Adipocyte (in vitro differentiated cells): ENCODE results near the gene MED27.
A peak's percentile ranks its signal among the peaks of the same experiment; 100 is the strongest.

Source experiments
- DNase-seq: peaks from one replicate; pipeline ENCODE4 v3.0.0-alpha.2; 2015; ENCODE audit warnings: low read depth
- H3K27me3 ChIP-seq: replicated peaks from 2 replicates; pipeline ENCODE4 v1.7.0; 2013; ENCODE audit warnings: mild to moderate bottlenecking, low read length, moderate library complexity; ENCODE audit not compliant: control insufficient read depth, insufficient read depth
- H3K36me3 ChIP-seq: 2 replicates; pipeline ENCODE4 v1.7.0; 2013; ENCODE audit warnings: low read length, mild to moderate bottlenecking, moderate library complexity; ENCODE audit not compliant: control insufficient read depth, insufficient read depth, severe bottlenecking
- H3K4me1 ChIP-seq: 2 replicates; pipeline ENCODE4 v1.7.0; 2013; ENCODE audit warnings: mild to moderate bottlenecking, low read length, moderate library complexity; ENCODE audit not compliant: control insufficient read depth, insufficient read depth
- H3K4me3 ChIP-seq: 2 replicates; pipeline ENCODE4 v1.7.0; 2013; ENCODE audit warnings: mild to moderate bottlenecking, low read length, moderate library complexity
- H3K9ac ChIP-seq: 2 replicates; pipeline ENCODE4 v1.7.0; 2013; ENCODE audit warnings: mild to moderate bottlenecking, low read length, moderate library complexity
- H3K9me3 ChIP-seq: 2 replicates; pipeline ENCODE4 v1.7.0; 2013; ENCODE audit warnings: mild to moderate bottlenecking, low read length, moderate library complexity; ENCODE audit not compliant: control insufficient read depth

MED27 gene

DNA sequence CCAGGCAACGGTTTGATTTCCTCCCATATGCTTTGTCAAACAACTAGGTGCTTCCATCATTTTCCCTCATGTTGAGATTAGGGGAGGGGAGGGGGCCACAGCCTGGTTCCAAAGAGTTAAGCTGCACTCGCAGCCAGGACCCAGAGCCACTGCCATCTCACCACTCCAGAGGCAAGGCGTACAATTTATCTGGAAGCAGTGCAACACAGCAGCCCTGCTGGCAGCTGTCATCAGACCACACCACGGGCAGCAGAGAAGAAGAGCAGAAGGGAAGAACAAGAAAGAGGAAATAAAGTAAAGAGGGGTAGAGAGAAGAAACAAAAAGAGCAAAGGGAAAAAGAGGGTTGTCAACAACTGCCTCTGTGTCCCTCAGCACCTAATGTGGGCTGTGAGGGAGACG is 38.9 kb downstream of the MED27 start:
- no peak for DNase-seq
- no peak overlapping the region for H3K9ac ChIP-seq
- no peak overlapping the region for H3K4me3 ChIP-seq
- peaks cover 14% of the 10 kb centered on the region for H3K4me1 ChIP-seq
- no peaks in the 10 kb centered on the region for H3K27me3 ChIP-seq
- H3K36me3 ChIP-seq, result no peaks in the 10 kb centered on the region
- H3K9me3 ChIP-seq, result no peaks in the 10 kb centered on the region

DNA sequence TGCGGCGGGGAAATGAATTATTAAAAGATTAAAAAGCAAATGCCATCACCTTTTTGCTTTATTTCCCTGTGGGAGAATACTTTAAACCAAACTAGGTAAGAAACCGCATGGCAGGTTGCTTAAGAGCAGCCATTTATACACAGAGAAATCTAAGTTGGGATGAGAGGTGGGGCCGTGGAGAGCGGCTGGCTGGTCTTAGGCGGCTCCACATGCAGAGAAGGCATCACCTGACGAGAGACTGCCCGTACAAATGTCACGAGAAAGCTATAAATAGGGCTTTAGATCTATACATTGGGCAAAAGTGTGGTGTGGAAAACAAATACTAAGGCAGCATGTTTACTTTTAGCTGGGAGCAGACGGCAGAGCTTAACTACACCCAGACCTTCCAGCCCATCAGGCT is 39.4 kb downstream of the MED27 start:
- Histone ChIP-seq H3K9ac (no peak overlapping the region), H3K36me3 (no peaks in the 10 kb centered on the region), H3K27me3 (no peaks in the 10 kb centered on the region), H3K9me3 (no peaks in the 10 kb centered on the region), H3K4me1 (peaks cover 14% of the 10 kb centered on the region), H3K4me3 (no peak overlapping the region)
- no peak for DNase-seq

DNA sequence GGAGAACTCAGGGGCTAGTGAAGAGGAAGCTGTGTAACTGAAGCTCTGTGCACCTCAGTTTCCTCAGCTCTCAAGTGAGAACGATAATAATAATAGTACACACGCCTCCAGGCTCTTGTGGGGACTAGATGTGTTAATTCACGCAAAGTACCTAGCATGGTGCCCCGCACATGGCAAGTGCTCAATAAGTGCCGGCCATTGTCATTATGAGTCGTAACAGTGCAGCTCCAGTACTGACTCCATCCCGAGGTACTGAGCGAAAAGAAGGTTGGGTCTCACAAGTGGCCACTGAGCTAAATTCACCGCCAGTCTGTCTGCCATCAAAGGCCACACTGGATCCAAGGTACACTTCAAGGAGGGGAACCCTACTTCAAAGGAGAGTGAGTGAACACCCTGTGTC is 40.4 kb downstream of the MED27 start:
- DNase-seq, result no peak

DNA sequence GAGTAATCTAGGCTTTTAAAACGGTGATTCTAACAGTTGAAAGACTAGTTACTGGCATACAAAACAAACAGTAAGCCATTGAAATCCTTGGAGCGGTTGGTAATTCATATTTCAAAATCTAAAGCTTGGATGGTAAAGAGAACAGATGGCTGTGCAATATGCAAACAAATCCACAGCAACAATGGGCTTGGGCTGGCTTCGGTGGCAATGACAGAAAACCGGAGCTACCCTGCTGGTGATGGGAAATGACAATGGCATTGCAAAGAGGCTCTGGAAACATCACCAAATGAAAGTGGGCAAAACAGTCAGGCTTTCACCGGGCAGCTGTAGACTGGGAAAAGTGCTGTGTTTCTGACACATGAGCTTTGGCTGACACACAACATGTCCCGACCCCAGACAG is 42.2 kb downstream of the MED27 start:
- H3K27me3 ChIP-seq, result no peaks in the 10 kb centered on the region
- no peaks in the 10 kb centered on the region for H3K36me3 ChIP-seq
- peaks cover 8% of the 10 kb centered on the region for H3K4me1 ChIP-seq
- DNase-seq, result no peak
- no peak overlapping the region for H3K9ac ChIP-seq
- H3K9me3 ChIP-seq, result no peaks in the 10 kb centered on the region
- no peak overlapping the region for H3K4me3 ChIP-seq

More for the DNA sequence above, 40.4 kb downstream of the MED27 start:
- H3K4me3 ChIP-seq, result no peak overlapping the region
- no peak overlapping the region for H3K9ac ChIP-seq
- no peaks in the 10 kb centered on the region for H3K27me3 ChIP-seq
- H3K9me3 ChIP-seq, result no peaks in the 10 kb centered on the region
- H3K4me1 ChIP-seq, result peaks cover 14% of the 10 kb centered on the region
- no peaks in the 10 kb centered on the region for H3K36me3 ChIP-seq

DNA sequence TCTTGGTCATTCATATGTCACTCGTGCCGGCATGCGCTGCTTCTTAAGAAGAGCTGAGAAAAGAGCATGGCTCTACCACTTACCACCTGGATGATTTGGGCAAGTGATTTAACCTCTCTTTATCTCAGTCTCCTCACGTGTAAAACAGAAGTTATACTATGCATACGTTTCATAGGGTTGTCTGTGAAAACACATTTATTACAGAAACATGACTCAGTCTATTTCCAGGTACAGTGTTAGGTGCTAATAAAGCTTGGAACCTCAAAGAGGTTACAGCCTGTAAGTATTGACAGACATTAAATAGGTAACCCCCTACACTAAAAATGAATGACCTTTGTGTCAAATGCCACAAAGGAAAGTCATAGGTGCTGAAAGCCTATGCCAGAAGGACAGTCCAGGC is 43.1 kb downstream of the MED27 start:
- H3K27me3 ChIP-seq, result no peaks in the 10 kb centered on the region
- no peak overlapping the region for H3K4me3 ChIP-seq
- no peak for DNase-seq
- peaks cover 12% of the 10 kb centered on the region for H3K4me1 ChIP-seq
- no peaks in the 10 kb centered on the region for H3K9me3 ChIP-seq
- H3K36me3 ChIP-seq, result no peaks in the 10 kb centered on the region
- no peak overlapping the region for H3K9ac ChIP-seq

DNA sequence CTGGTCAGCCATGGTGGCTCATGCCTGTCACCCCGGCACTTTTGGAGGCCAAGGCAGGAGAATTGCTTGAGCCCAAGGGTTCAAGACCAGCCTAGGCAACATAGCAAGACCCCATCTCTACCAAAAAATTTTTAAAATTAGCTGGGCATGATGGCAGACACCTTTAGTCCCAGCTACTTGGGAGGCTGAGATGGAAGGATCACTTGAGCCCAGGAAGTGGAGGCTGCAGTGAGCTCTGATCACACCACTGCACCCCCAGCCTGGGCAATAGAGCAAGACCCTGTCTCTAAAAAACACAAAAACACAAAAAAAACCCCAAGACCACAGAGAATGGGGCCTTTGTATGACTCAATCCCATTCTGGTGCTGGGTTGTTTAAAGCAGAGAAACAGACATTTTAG is 44.0 kb downstream of the MED27 start:
- H3K36me3 ChIP-seq, result no peaks in the 10 kb centered on the region
- H3K4me1 ChIP-seq, result peaks cover 12% of the 10 kb centered on the region
- H3K9ac ChIP-seq, result no peak overlapping the region
- H3K9me3 ChIP-seq, result no peaks in the 10 kb centered on the region
- no peak for DNase-seq
- no peak overlapping the region for H3K4me3 ChIP-seq
- no peaks in the 10 kb centered on the region for H3K27me3 ChIP-seq

DNA sequence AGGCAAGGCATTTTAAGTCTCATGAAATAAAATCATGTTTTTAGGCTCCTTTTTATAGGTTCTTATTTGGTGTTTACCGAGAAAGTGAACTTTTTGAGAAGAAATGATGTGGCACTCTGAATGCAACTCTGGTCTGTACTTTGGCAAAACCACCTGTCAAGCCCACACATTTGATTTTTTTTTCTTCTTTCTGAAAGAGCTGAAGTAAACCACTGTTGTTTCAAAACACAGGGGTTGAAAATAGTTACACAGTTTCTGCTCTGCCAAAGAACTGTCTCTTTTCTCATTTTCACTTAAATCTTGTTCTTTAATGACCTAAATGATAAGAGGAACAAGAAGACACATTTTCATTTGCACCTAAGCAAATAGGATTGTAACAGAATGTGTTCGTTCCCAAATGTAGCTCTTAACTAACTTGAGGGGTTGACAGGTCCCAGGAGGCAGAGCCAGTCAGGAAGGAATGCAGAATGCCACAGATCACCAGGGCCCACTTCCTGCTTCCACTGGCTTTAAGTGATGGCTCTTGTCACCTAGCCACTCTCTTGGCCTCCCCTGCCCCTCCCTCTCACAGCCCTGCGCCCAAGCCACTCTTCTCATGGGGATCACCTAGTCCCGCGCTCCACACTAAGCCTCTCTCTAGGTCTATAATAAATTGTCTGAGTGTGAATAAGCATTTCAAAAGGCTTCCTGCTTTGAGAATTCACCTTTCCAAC is 47.3 kb downstream of the MED27 start:
- no peaks in the 10 kb centered on the region for H3K27me3 ChIP-seq
- peaks cover 16% of the 10 kb centered on the region for H3K4me1 ChIP-seq
- no peak overlapping the region for H3K4me3 ChIP-seq
- no peak for DNase-seq
- H3K36me3 ChIP-seq, result no peaks in the 10 kb centered on the region
- no peaks in the 10 kb centered on the region for H3K9me3 ChIP-seq
- no peak overlapping the region for H3K9ac ChIP-seq

DNA sequence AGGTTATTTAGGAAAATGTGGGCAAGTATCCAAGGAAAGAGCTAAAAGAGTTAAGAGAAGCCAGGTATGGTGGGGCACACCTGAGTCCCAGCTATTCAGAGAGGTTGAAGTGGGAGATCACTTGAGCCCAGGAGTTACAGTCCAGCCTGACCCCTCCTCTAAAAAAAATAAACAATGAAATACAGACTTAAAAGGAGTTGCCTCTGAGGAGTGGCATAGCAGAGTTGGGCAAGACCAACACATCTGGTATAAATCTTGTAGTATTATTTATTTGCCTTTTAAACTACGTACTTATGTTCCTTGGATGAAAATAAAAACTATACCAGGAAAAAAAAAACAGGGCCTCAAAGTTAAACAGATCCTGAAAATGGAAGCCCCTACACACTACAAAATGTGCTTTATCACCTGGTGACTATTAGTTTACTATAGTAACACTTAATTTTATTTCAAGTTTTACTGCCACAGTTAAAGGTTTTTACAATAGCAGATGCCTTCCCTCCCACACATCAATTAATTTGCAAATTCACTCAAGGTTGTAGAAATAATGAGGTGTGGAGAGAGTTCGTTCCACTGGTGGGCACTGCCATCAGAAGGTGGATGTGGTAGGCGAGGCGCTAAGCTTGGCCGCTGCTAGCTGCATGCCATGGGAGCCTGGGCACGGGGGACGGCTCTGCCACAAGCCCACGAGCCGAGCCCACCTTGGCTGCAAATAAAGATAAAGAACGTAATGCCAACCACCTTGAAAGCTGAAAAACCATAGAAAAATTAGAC is 48.0 kb downstream of the MED27 start:
- no peak overlapping the region for H3K9ac ChIP-seq
- peaks cover 16% of the 10 kb centered on the region for H3K4me1 ChIP-seq
- H3K27me3 ChIP-seq, result no peaks in the 10 kb centered on the region
- peak; percentile 83 for DNase-seq
- no peaks in the 10 kb centered on the region for H3K9me3 ChIP-seq
- no peaks in the 10 kb centered on the region for H3K36me3 ChIP-seq
- no peak overlapping the region for H3K4me3 ChIP-seq

DNA sequence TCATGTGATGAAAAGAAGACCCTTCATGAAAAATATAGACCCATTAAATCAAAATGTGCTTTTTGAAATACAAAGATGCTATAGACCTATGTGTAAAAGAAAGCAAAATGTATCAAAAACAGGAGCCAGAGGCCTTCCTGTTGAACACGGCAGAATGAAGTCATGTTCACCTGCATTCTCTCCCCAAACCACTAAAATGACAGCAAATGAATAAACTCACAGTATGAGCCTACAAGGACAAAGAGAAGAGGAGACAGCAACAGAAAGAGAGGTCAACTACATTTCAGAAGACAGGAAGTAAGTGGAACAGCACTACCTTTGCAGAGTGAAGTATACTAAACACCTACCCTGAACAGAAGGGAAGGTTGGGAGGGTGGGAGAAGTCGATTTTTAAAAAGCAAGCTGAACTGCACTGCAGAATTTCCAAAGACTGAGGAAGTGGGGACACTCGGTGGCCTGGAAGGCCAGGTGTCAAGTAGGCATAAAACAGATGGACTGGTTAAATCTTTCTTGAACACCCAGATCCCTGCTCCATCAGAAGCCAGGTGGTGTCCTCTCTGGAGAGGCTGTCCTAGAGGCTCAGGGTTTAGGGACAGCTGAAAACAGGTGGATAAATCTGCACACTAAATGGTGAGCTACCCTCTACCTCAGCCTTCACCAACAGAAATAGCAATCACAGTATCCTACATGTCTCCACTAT is 48.9 kb downstream of the MED27 start:
- no peaks in the 10 kb centered on the region for H3K36me3 ChIP-seq
- H3K4me3 ChIP-seq, result no peak overlapping the region
- peaks cover 16% of the 10 kb centered on the region for H3K4me1 ChIP-seq
- DNase-seq, result no peak
- H3K27me3 ChIP-seq, result no peaks in the 10 kb centered on the region
- no peak overlapping the region for H3K9ac ChIP-seq
- H3K9me3 ChIP-seq, result no peaks in the 10 kb centered on the region

DNA sequence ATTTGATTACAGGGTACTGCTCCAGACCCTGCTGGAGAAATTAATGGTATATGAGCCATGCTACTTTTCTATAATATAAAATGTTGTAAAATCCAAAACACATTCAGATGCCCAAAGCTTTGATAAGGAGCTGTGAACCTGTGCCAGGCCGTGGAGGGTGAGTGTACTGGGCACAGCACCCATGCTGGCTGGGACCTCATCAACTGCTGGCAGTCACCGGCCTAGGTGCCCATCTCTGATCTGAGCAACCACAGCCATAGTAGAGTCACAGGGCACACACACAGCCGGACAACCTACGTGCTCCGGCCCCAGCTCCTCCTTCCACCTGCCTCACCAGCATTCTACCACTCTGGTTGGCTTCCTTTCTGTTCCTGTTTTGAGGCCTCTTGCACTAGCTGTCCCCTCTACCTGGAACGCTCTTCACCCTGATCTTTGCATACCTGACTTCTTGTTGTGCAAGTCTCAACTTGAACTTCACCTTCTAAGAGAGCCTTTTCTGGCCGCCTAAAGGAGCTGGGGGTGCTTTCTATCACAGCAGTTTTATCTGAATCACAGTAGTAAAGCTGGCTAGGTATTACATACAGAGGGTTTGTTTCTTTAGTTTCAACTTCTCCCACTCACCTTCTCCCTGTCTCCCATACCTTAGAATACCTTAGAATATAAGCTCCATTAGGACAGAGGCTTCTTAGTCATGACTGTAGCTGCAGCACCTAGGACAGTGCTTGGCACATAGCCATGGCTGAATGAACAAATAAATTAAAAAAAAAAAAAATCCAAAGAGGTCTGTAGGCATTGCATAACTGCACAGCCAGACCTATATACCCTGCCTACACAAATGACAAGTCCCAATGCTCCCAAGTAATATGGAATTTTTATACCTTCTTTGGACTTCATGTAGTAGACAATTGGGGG is 51.7 kb downstream of the MED27 start:
- no peaks in the 10 kb centered on the region for H3K27me3 ChIP-seq
- DNase-seq, result no peak
- no peaks in the 10 kb centered on the region for H3K9me3 ChIP-seq
- H3K36me3 ChIP-seq, result no peaks in the 10 kb centered on the region
- H3K4me1 ChIP-seq, result peaks cover 16% of the 10 kb centered on the region
- no peak overlapping the region for H3K4me3 ChIP-seq
- H3K9ac ChIP-seq, result no peak overlapping the region
